GM12874 (cell line): Measurements from ENCODE around the gene OPTC.

Experiments used
- CTCF ChIP-seq: IDR thresholded peaks from 2 replicates; pipeline ENCODE4 v1.5.1; 2011; ENCODE audit warnings: low read depth, mild to moderate bottlenecking, control low read depth, low read length, moderate library complexity; ENCODE audit not compliant: insufficient read depth

OPTC gene

GRCh38 chr1:203492748-203493130 is 1.2 kb upstream of the OPTC start:
- TF ChIP-seq CTCF = no peak

- no peak for TF ChIP-seq CTCF
These were observed 1.9 kb downstream of the OPTC start for GRCh38 chr1:203495845-203496244.

GRCh38 chr1:203497269-203497777 is 3.4 kb downstream of the OPTC start:
- no peak for TF ChIP-seq CTCF

- TF ChIP-seq CTCF = no peak
These were observed 5.8 kb downstream of the OPTC start for GRCh38 chr1:203499643-203500278.

- TF ChIP-seq CTCF = no peak
These were observed 6.3 kb downstream of the OPTC start for GRCh38 chr1:203500279-203500678.

GRCh38 chr1:203503836-203504235 is 9.9 kb downstream of the OPTC start:
- TF ChIP-seq CTCF = no peak

- TF ChIP-seq CTCF = peak; percentile 71
These were observed 10.7 kb downstream of the OPTC start for GRCh38 chr1:203504400-203505250.
